ENCODE results near the gene WWOX.

DNA sequence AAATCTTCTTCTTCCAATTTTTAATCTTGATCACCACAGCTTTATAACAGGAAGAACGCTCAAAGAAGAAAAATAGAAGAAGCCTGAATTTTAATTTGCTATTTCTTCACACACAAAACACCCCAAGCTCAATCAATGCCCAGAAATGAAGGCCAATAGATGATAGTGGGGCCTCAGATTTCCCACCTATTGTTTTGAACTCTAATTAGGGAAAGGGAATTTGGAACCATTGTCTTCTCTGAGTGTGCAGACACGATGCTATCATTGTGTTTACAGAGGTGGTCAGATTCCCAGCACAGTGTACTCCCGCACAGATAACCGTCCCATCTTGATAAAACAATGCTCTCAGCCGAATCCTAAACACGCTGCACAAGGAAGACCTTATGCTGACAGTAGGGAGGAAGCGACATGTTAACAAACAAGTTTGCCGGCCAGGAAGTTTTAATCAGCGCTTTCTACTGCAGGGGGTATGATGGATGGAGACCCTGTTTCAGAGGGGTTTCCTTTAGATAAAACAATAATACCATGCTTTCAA is 816.4 kb downstream of the WWOX start:
- TF ChIP-seq, protein P1, sequence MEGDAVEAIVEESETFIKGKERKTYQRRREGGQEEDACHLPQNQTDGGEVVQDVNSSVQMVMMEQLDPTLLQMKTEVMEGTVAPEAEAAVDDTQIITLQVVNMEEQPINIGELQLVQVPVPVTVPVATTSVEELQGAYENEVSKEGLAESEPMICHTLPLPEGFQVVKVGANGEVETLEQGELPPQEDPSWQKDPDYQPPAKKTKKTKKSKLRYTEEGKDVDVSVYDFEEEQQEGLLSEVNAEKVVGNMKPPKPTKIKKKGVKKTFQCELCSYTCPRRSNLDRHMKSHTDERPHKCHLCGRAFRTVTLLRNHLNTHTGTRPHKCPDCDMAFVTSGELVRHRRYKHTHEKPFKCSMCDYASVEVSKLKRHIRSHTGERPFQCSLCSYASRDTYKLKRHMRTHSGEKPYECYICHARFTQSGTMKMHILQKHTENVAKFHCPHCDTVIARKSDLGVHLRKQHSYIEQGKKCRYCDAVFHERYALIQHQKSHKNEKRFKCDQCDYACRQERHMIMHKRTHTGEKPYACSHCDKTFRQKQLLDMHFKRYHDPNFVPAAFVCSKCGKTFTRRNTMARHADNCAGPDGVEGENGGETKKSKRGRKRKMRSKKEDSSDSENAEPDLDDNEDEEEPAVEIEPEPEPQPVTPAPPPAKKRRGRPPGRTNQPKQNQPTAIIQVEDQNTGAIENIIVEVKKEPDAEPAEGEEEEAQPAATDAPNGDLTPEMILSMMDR (IDR thresholded peaks at IDR 0.05; ENCODE audit: control extremely low read depth in 1 of 3, insufficient read depth in 1 of 3, low read depth in 1 of 3, low read length in 3 of 3): no peak
- TF ChIP-seq ZNF274 (IDR thresholded peaks at IDR 0.05; ENCODE audit: borderline replicate concordance, extremely low read depth, low read length) (no peak), POLR2AphosphoS5 (IDR thresholded peaks at IDR 0.05; ENCODE audit: low read depth, low read length) (no peak), BCL11A (IDR thresholded peaks at IDR 0.05; ENCODE audit: low read depth in 2 of 2, low read length in 2 of 2) (no peak), POLR2A (IDR thresholded peaks at IDR 0.05; ENCODE audit: control extremely low read depth in 1 of 2, low read depth in 2 of 2, low read length in 2 of 2) (no peak), ASH2L (IDR thresholded peaks at IDR 0.05; ENCODE audit: low read length) (no peak), YY1 (IDR thresholded peaks at IDR 0.05; ENCODE audit: low read depth, low read length) (no peak), CTBP2 (IDR thresholded peaks at IDR 0.05; ENCODE audit: borderline replicate concordance, insufficient read depth, insufficient read length, low read length) (no peak), EGR1 (IDR thresholded peaks at IDR 0.05; ENCODE audit: borderline replicate concordance, low read depth, low read length) (no peak), GTF2F1 (IDR thresholded peaks at IDR 0.05; ENCODE audit: borderline replicate concordance, low read depth, low read length) (no peak), CBX5 (IDR thresholded peaks at IDR 0.05; ENCODE audit: low read depth, low read length) (no peak)
- TF ChIP-seq, protein P2, sequence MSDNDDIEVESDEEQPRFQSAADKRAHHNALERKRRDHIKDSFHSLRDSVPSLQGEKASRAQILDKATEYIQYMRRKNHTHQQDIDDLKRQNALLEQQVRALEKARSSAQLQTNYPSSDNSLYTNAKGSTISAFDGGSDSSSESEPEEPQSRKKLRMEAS (IDR thresholded peaks at IDR 0.05): no peak

All from H1 (cell line).